Sigmoid colon (tissue), 7 donors: ENCODE data around the gene JAG2. TPM values are rescaled to one million over a fixed set of nuclear protein-coding genes. Genes with fewer than 3 reads are reported as not detected.

Experiments
- DNase-seq: peaks from one replicate; pipeline ENCODE4 v3.0.0-alpha.2; 2019
- H3K27ac ChIP-seq, 4 donors: fragments of 200-600 bp; sonication (generic); one replicate each; pipeline ENCODE4 v1.5.1; 2016 to 2019; ENCODE audit warnings: mild to moderate bottlenecking in 1 of 4
- H3K27me3 ChIP-seq, 3 donors: fragments of 200-600 bp; sonication (generic); one replicate each; pipeline ENCODE4 v1.5.1; 2019; ENCODE audit warnings: mild to moderate bottlenecking in 1 of 3
- H3K36me3 ChIP-seq, 4 donors: fragments of 200-600 bp; sonication (generic); one replicate each; pipeline ENCODE4 v1.5.1; 2016 to 2019
- H3K4me1 ChIP-seq, 4 donors: fragments of 200-600 bp; sonication (generic); one replicate each; pipeline ENCODE4 v1.5.1; 2017 to 2019
- H3K4me3 ChIP-seq, 4 donors: fragments of 200-600 bp; sonication (generic); one replicate each; pipeline ENCODE4 v1.5.1; 2017 to 2019; ENCODE audit warnings: mild to moderate bottlenecking in 2 of 4, moderate library complexity in 1 of 4
- H3K9me3 ChIP-seq, 4 donors: fragments of 200-600 bp in 3 of 4; sonication (generic) in 3 of 4; one replicate each; pipeline versions ENCODE4 v1.5.1 to v1.6.1; 2013 to 2019
- CTCF ChIP-seq, 4 experiments: fragments of 450-650 bp in 3 of 4; fragments of 200-600 bp in 1 of 4; IDR thresholded peaks; one replicate each; pipeline ENCODE4 v1.5.1; 2016 to 2019; ENCODE audit warnings: antibody characterized with exemption in 4 of 4, mild to moderate bottlenecking in 3 of 4, moderate library complexity in 2 of 4
- EP300 ChIP-seq, 4 donors: sonication (generic); formaldehyde crosslinking; IDR thresholded peaks; one replicate each; pipeline ENCODE4 v1.6.1; 2017; ENCODE audit warnings: antibody characterized with exemption in 4 of 4
- POLR2A ChIP-seq, 2 donors: fragments of 450-650 bp; IDR thresholded peaks; one replicate each; pipeline ENCODE4 v1.6.1; 2016; ENCODE audit warnings: antibody characterized with exemption in 2 of 2, mild to moderate bottlenecking in 2 of 2, moderate library complexity in 2 of 2
- POLR2AphosphoS5 ChIP-seq, 4 donors: sonication (generic); formaldehyde crosslinking; IDR thresholded peaks; one replicate each; pipeline ENCODE4 v1.6.1; 2017; ENCODE audit warnings: antibody characterized with exemption in 4 of 4
- WGBS, 2 donors: extraction: QIAGEN DNeasy Blood & Tissue Kit; methylation state at CpG; one replicate each; pipeline ENCODE4 v1.1.7; 2013; 5-methylcytosine and 5-hydroxymethylcytosine counted together
- intact Hi-C: fragments of 100-400 bp; cut with DNase I; formaldehyde crosslinking; loops from one replicate; pipeline ENCODE4 v1.15.1; 2023
- polyA plus RNA-seq, 3 donors: library from polyadenylated mRNA; stranded (reverse); fragments of 200-250 nt; gene quantifications; one replicate each; pipeline ENCODE4 v1.2.3, GENCODE V29; 2013
- total RNA-seq, 4 donors: library from RNA; depleted of rRNA; stranded (reverse); fragments of >200 nt; gene quantifications; one replicate each; pipeline ENCODE4 v1.1.0, GENCODE V29; 2016
- donor health status: healthy with polysubstance abuse.
- donor health status: Bipolar disorder and iron deficiency.
- donor health status: healthy.

Gene JAG2
- total and polyA plus RNA-seq, 7 donors: 0.60 to 12.3 (median 3.2) TPM

GRCh38 chr14:105136401-105137322, 31.9 kb downstream of the JAG2 start:
- 84 to 88% methylated on average over 50 of the region's 50 CpGs for WGBS, 2 donors
- TF ChIP-seq EP300 (IDR thresholded peaks at IDR 0.05) (no peak), POLR2A (IDR thresholded peaks at IDR 0.05) (no peak), CTCF (IDR thresholded peaks at IDR 0.05) (no peak), POLR2AphosphoS5 (IDR thresholded peaks at IDR 0.05) (no peak)

DNA sequence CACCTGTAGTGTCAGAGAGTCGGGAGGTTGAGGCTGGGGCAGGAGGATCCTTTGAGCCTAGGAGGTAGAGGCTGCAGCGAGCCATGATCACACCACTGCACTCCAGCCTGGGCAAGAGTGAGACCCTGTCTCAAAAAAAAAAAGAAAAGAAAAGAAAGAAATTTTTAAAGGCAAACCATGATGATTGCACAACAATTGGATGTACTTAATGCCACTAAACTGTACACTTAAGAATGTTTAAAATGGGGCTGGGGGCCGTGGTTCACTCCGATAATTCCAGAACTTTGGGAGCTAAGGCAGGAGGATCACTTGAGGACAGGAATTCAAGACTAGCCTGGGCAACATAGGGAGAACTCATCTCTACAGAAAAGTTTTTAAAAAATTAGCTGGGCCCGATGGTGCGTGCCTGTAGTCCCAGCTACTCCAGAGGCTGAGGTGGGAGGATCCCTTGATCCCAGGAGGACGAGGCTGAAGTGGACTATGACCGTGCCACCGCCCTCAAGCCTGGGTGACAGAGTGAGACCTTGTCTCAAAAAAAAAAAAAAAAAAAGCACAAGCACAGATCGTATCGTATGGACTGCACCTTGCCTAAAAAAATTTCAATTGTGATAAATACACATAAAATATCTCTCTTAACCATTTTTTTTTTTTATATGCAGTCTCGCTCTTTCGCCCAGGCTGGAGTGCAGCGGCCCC, 32.7 kb downstream of the JAG2 start:
- WGBS, 2 donors: 61 to 85% methylated on average over 14 of the region's 14 CpGs
- peak; percentile 13 for DNase-seq
- Histone ChIP-seq H3K9me3 (peaks cover 7 to 13% (median 10%) of the 10 kb centered on the region in 4 donors), H3K27ac (no peak overlapping the region), H3K36me3 (no peaks in the 10 kb centered on the region), H3K4me3 (no peak overlapping the region), H3K27me3 (no peaks in the 10 kb centered on the region), H3K4me1 (no peaks in the 10 kb centered on the region)
- intact Hi-C loops: no loop called here
- TF ChIP-seq EP300 (IDR thresholded peaks at IDR 0.05) (no peak), POLR2AphosphoS5 (IDR thresholded peaks at IDR 0.05) (no peak), CTCF (IDR thresholded peaks at IDR 0.05) (no peak), POLR2A (IDR thresholded peaks at IDR 0.05) (no peak)

More at GRCh38 chr14:105136401-105137322, 31.9 kb downstream of the JAG2 start:
- Histone ChIP-seq H3K4me1 (no peaks in the 10 kb centered on the region), H3K9me3 (peaks cover 7 to 13% (median 10%) of the 10 kb centered on the region in 4 donors), H3K27me3 (no peaks in the 10 kb centered on the region), H3K36me3 (no peaks in the 10 kb centered on the region), H3K27ac (no peak overlapping the region), H3K4me3 (no peak overlapping the region)
- DNase-seq: peak; percentile 57
- intact Hi-C loops: no loop called here

GRCh38 chr14:105132921-105133654, 35.5 kb downstream of the JAG2 start:
- Histone ChIP-seq H3K36me3 (no peaks in the 10 kb centered on the region), H3K4me3 (no peak overlapping the region), H3K4me1 (no peaks in the 10 kb centered on the region), H3K27ac (no peak overlapping the region), H3K9me3 (peaks cover 0 to 4% (median 2%) of the 10 kb centered on the region in 4 donors), H3K27me3 (no peaks in the 10 kb centered on the region)
- DNase-seq: no peak
- TF ChIP-seq POLR2AphosphoS5 (IDR thresholded peaks at IDR 0.05) (no peak), EP300 (IDR thresholded peaks at IDR 0.05) (no peak), CTCF (IDR thresholded peaks at IDR 0.05) (no peak), POLR2A (IDR thresholded peaks at IDR 0.05) (no peak)
- 54 to 55% methylated on average over 4 of the region's 4 CpGs for WGBS, 2 donors
- intact Hi-C loops: no loop called here

DNA sequence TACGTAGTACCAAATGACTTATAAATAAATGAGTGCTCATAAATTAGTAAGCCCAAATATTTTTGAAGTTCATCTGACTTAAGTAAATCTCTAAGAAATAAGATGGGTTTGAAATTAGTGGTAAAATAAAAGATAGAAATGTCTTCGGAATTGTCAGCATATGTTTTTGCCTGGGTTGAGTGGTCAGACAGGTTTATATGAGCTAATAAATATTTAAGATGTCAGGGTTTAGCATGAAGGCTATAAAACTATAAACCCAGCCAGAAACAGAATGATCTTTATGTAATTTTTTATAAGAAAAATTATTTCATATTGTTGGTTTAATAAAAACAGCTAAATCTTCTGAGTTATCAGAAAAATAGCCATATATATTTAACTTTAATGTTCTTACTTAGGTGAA, 37.3 kb downstream of the JAG2 start:
- H3K4me3 ChIP-seq: no peak overlapping the region
- TF ChIP-seq CTCF (IDR thresholded peaks at IDR 0.05): no peak
- TF ChIP-seq POLR2A (IDR thresholded peaks at IDR 0.05): no peak
- TF ChIP-seq EP300 (IDR thresholded peaks at IDR 0.05): no peak
- TF ChIP-seq POLR2AphosphoS5 (IDR thresholded peaks at IDR 0.05): no peak
- no peaks in the 10 kb centered on the region for H3K27me3 ChIP-seq
- H3K9me3 ChIP-seq: peaks cover 0 to 4% (median 2%) of the 10 kb centered on the region in 4 donors
- H3K4me1 ChIP-seq: no peaks in the 10 kb centered on the region
- no peak for DNase-seq
- 74 to 82% methylated on average over 2 of the region's 2 CpGs for WGBS, 2 donors
- H3K27ac ChIP-seq: no peak overlapping the region
- intact Hi-C loops: no loop called here
- H3K36me3 ChIP-seq: no peaks in the 10 kb centered on the region
